Endothelial cell of umbilical vein (primary cell): ENCODE data around the gene ANKS1A.

Experiments
- CTCF ChIP-seq, 2 donors: IDR thresholded peaks; 1 replicate in 1 of 2; 2 replicates in 1 of 2; pipeline ENCODE4 v1.5.1; 2011; ENCODE audit warnings: low read length in 2 of 2, mild to moderate bottlenecking in 2 of 2, moderate library complexity in 2 of 2, control low read depth in 1 of 2, inconsistent platforms in 1 of 2, low read depth in 1 of 2; ENCODE audit not compliant: insufficient read depth in 1 of 2; ENCODE audit errors: extremely low read depth in 1 of 2
- POLR2A ChIP-seq: IDR thresholded peaks from 2 replicates; pipeline ENCODE4 v1.6.1; 2012; ENCODE audit warnings: low read depth, mild to moderate bottlenecking, control low read depth, low read length

- TF ChIP-seq CTCF (IDR thresholded peaks at IDR 0.05; ENCODE audit: extremely low read depth in 1 of 2, insufficient read depth in 1 of 2, low read depth in 1 of 2, low read length in 2 of 2) (no peak), POLR2A (no peak)
These were observed 129.7 kb downstream of the ANKS1A start for GRCh38 chr6:35018746-35019145.
